Activated CD8-positive, alpha-beta memory T cell treated with anti-CD3 and anti-CD28 coated beads for 48 hours (primary cell): ENCODE results near the gene ABAT.
"Not testable (repeated sequence)": the region's sequence is repeated elsewhere in the genome, so short reads cannot be mapped to it uniquely, and the experiment has no call there.

Experiments
- DNase-seq, 3 experiments: peaks; one replicate each; pipeline ENCODE4 v3.0.0-alpha.2; 2020; ENCODE audit warnings: low read depth in 2 of 3, low spot score in 2 of 3

ABAT gene

DNA sequence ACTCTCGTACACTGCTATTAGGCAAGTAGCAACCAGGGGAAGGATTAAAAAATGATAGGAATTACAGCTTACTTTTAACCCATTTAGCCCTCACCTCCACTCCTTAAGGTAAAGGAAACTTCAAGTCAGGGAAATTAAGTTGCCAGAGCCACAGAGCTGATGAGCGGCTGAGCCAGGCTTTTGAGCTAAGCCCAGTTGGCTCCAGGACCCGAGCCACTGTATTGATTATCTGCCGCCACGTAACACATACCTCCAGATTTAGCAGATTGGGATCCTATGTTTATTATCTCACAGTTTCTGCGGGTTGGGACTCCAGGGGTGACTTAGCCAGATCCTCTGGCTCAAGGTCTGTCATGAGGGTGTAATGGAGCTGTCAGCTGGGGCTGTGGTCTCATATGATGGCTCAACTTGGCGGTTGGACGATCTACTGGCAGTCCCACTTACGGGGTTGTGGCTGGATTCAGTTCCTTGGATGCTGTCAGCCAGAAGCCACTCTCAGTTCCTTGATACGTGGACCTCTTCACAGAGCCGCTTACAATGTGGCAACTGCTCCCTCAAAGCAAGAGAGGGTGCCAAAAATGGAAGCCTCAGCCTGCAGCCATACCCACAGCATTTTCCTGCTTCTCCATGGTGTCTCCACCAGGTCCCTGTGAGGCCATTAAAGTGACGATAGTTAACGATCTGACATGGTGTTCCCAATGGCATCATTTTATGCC lies 65.7 kb downstream of the ABAT start:
- DNase-seq, result no peak

DNA sequence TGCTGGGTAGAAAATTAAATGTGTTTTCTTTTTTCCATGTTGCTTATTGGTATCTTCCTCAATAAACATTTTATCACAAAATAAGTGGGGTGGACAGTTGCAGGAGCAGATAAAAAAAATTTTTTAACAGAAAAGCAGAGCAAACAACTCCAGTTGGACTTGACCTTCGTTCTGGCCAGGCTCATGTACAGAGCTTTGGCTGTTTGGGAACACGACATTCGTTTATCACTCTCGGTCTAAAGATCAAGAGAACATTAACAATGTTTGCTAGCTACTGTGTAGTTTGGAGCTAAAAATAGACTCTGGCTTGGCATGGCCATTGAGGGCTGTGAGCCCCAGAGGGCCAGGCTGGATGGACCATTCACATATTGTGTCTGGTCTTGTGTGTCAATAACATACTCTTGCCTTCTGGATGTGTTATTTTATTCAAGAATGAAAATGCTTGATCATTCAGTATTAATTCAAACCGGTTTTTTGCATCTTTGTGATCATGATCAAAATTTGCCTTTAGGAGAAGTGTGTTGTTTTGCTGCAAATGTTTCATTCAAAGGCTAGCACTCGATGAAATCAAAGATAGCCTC lies 66.4 kb downstream of the ABAT start:
- no peak for DNase-seq

DNA sequence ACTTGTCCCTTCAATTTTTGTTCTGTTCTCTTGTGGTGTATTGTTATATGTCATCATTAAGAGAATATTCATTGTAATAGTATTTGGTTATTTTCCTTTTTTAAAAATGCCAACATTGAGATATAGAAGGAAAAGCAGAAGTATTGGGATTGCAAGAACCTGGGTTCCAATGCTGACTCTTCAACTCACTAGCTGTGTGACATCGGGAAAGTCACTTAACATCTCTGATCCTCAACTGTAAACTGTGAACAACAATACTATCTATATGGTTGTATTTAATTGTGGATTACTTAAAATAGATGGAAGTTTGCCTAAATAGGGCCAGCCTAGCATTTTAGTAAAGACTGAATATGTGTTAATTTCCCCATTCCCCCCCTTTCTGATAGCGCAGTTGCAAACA lies 67.2 kb downstream of the ABAT start:
- DNase-seq, result no peak

DNA sequence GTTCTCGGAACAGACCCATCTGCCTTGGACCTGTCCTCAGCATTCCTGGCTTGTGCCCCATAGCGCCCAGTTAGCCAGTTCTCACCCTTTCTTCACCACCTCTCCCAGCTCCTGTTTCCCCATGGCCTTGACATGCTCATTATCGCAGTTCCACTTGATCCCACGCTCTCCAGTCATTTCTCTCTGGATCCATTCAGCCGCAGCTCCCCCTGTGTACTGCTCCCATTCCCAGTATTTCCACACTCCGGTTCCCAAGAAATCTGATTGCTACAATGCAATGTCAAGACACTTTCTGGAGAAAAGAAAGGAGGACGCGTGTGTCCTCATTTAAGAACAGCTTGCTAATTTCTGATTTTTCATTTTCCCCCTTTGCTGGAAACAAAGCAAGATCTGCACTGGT lies 67.7 kb downstream of the ABAT start:
- no peak for DNase-seq

DNA sequence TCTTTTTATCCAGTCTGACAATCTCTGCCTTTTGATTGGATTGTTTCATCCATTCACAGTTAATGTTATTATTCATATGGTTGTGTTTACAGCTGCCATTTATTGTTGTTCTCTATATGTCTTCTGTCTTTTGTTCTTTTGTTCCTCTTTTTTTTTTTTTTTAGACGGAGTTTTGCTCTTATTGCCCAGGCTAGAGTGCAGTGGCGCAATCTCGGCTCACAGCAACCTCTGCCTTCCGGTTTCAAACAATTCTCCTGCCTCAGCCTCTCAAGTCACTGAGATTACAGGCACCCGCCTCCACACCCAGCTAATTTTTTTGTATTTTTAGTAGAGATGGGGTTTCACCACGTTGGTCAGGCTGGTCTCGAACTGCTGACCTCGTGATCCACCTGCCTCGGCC lies 74.5 kb downstream of the ABAT start:
- not testable (repeated sequence) for DNase-seq

DNA sequence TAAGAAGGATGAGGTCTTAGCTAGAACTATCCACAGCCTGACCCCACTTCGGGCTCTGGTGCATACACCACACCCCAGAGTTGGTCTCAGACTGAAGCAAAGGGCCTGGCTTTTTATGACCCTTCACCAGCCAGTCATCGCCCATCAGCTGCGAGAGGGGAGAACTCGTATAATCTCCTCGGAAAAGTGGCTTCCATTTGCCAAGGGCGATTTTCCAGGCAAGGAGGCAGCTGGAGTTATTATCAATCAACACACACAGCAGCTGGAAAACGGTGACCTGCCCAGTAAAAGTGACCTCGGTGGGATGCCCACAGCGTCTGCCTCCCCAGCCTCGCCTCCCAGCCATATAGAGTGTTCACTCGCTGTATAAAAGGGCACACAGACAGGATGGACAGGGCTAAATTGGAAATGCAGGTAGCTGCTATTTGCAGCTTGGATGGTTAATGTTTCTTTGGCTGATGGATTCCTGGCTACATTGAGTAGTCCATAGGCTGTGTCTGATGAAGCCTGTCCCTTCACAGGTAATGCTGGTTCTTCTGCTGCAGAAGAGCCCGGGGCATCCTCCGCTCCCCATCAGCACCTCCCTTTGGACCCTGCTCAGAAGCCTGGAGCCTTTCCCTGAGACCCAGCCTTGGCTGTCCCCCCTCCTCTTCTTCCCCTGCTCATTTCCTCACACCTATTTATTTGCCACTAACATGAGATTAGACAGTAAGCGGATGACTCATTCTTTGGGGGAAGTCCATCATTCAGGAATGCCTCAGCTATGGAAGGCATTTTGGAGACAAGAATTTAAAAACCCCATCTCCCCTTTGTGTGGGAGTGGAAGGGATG lies 77.3 kb downstream of the ABAT start:
- no peak for DNase-seq

DNA sequence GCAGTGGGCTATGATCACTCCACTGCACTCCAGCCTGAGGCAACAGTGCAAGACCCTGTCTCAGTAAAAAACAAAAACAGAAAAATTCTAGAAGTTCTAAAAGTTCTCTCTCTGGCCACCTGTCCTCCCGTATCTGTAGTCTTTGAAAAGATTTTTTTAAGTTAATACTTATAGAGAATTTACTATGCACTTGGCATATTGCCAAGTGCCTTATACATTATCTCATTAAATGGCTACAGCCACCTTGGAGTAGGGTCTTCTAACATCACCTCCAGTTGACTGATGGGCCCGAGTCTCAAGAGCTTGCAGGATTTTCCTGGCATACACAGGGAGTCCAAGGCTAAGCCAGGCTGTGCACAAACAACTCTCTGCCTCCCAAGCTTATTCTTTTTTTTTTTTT lies 78.3 kb downstream of the ABAT start:
- no peak for DNase-seq

DNA sequence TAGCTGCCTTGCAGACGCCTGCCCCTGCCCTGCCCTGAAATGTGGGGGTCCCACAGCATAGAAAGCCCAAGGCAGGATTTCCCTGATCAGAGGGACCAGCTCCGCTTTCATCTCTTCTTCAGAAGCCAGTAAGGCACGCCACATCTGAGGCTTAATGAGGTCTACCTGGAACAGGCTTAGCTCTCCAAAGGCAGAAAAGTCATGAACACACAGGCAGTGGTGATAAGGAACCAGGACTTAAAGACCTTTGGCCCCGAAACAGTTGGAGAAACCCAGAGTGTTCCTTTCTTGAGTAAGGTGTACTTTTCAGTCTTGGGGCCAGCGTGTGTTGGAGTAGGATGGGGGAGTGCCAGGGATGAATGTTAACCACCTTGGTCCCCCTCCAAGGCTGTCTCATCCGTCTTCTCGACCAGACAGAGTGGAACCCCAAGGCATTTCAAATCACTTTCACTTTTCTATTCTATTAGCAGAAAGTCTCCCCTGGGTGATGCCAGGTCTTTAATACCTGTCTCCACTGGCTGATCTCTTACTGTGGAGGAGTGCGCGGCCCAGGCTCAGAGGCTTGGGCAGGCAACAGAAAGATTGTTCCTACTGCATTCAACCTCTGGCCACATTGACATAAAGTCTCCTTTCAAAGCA lies 79.1 kb downstream of the ABAT start:
- DNase-seq, result no peak

DNA sequence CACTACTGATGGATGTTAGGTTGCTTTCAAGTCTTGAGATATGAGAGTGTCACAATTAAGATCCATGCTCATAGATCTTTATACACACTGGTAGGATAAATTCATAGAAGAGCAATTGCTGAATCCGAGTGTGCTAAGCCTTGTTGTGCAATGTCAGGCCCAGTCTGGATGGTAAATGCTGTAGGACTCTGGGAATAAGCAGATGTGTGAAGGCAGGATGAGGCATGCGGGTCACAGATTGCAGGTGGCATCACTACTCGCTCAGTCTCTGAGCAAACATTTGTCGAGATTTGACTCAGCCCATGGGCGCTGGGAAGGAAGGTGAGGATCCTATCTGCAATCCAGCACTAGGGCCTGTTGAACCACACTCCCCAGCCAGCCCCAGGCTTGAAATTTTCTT lies 82.3 kb downstream of the ABAT start:
- DNase-seq, result no peak

DNA sequence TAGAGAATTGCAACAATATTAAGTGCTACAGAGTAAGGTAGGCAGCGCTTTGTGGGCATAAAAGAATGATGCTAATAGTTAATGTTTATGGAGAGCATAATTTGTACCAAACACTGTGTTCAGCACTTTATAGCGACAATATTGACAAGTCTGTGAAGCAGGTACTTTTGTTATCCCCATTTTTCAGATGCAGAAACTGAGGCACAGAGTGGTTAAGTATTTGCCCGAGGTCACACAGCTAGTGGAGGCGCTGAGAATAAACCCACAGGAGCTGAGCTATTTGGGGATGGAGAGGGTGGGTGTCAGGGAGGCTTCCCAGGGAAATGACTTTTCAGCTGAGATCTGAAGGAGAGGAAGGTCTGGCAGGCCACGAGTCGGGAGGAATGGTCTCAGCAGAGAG lies 83.6 kb downstream of the ABAT start:
- DNase-seq, result no peak

DNA sequence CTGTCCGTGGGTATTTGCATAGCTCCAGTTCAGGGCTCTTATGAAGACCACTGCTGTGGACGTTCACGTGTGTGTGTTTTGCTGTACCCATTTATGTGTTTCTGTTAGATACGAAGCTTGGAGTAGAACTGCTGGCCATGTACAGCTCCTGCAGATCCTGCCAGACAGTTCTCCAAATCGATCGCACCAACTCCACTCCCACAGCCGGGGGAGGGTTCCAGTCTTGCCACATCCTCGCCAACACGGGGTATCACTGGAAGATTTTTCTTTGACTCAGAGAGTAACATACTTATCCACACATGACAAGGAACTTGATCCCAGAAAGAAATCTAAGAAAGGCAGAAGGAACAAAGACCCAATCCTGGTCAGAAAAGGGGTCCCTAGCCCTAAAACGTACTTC lies 85.6 kb downstream of the ABAT start:
- DNase-seq, result no peak

DNA sequence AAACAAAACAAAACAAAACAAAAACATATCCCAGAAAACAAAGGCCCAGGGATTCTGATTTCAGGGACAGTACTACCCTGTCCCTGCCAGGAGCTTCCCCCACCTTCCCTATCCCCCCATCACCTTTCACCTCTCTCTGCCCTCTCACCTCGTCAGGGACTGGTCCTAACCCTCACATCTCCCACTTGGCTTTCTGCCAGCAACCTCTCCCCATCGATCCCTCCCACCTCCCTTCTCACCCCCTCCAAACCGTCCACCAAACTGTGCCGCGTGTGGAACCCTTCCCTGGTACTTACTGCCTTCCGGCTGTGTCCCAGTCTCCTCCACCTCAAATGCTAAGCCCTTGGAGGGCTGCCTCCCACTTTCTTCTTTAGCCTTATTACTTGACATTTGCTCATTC lies 86.7 kb downstream of the ABAT start:
- no peak for DNase-seq

DNA sequence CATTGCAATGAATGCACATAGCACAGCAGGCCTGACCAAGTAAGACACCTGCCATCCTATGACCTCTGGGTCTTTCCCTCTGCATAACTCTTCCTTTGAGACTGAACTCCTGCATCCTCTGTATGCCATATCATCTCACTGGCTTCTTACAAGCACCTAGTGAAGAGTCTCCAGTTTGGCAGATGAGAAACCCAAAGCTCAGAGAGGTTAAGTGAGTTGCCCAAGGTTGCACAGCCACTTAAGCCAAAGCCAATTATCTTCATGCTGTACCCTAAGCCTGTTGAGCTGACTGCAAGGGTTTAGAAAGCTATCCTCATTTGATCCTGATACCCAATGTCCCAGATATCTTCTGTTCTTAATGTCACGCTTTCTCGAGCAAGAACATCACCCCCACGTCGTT lies 87.8 kb downstream of the ABAT start:
- no peak for DNase-seq

DNA sequence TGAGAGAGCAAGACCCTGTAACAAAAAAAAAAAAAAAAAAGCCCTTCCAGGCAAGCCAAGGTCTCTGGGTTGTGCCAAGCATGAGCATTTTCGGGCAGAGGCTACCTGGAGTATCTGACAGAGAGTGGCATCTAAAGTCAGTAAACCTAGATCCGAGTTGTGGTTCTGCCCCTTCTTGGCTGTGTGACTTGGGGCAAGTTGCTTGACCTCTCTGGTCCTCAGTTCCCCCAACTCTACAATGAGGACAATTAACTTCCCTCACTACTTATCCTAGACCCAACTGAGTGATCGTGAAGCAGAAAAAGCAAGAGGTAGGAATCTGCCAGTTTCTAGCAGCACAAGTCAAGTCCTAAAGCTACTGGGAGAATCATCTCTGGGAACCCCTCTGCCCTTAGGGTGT lies 88.7 kb downstream of the ABAT start:
- no peak for DNase-seq

DNA sequence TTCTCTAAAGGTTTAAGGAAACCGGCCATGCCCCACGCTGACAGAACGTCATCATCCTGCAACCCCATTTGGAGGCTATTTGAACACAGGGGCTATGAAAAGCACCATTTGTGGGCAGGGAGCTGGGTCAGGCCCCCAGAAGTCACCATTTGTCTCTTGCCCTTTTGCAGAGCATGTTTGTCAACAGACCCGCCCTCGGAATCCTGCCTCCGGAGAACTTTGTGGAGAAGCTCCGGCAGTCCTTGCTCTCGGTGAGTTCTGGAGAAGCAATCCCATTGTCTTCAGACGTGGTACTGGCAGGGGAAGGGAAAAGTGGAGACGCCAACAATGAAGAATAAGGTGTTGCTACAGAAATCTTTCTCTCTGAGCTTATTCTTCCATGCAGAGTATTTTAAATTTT lies 89.5 kb downstream of the ABAT start:
- no peak for DNase-seq

DNA sequence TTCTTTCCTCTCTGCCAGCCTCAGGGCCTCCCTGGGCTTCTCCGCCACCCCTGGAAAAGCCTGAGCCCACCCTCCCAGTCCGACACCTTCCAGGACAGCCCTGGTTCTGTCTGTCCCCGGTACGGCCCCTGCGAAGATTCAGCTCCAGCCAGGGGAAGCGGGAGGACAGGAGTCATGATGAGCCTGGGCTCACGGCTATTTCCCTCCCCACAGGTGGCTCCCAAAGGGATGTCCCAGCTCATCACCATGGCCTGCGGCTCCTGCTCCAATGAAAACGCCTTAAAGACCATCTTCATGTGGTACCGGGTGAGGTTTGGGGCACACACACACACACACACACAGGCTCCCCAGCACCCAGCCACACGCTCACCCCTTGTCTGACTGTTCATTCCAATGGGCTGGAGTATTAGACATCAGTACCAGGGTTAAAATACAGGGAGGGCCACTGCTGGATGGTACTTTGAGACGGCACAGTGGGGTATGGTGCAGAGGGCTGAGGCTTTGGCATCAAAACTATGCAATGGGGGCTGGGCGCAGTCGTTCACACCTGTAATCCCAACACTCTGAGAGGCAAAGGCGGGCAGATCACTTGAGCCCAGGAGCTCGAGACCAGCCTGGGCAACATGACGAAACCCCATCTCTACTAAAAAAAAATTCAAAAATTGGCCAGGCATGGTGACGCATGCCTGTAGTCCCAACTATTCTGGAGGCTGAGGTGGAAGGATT lies 90.3 kb downstream of the ABAT start:
- DNase-seq, result no peak

DNA sequence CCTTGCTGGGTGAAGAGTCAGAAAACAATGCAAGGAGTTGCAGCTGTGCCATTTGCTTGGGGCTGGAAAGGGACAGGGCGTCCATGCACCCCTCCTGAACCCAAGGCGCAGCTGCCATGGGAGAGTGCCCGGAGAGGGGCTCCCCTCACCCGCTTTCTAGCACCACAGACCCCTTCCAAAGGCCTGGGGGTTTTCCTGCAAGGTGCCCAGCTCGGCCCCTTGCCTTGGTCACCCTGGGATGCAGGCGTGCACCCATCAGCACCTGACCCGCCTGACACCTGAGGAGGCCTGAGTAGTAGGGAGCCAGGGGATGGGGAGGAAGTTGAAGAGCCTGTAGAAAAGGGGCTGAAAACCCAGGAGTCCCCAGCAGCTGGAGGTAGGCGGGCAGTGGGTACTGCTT lies 92.8 kb downstream of the ABAT start:
- no peak for DNase-seq

DNA sequence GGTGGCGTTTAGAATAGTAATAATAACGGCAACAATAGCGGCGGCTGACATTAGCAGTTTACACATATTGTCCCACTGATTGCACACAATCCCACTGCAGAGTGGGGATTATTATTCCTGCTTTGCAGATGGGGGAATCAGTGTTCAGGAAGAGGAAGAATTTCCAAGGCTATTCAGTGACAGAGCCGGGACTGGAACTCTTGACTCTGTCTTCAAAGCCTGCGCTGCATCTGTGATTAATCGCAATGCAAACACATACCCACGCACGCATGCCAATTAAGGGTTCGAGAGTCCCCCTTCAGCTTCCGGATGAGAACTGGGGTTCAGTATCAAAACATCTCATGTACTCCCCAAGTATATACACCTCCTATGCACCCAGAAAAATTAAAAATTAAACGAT lies 93.9 kb downstream of the ABAT start:
- DNase-seq, result no peak

DNA sequence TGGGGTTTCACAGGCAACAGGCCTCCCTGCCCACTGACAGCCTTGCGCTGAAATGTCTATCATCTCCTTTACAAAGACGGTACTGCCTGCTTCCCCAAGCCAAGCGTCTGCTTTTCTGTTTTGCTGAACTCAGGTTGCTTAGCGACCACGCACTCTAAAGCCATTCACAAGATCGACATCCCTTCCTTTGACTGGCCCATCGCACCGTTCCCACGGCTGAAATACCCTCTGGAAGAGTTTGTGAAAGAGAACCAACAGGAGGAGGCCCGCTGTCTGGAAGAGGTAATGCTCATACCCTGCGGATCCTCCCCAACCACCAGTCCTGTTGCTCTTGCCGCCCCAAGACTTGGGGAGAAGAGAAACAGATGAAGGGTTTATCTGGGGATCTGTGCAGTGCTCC lies 94.3 kb downstream of the ABAT start:
- no peak for DNase-seq

DNA sequence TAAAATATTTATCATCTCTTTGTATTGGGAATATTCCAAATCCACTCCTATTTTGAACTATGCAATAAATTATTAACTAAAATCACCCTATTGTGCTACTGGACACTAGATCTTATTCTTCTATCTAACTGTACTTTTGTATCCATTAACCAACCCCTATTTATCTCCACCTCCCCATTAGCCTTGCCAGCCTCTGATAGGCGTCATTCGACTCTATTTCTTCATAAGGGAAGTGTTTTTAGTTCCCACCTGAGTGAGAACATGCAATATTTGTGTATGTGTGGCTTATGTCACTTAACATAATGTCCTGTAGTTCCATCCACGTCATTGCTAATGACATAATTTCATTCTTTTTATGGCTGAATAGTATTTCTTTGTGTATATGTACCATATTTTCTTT lies 99.1 kb downstream of the ABAT start:
- no peak for DNase-seq

DNA sequence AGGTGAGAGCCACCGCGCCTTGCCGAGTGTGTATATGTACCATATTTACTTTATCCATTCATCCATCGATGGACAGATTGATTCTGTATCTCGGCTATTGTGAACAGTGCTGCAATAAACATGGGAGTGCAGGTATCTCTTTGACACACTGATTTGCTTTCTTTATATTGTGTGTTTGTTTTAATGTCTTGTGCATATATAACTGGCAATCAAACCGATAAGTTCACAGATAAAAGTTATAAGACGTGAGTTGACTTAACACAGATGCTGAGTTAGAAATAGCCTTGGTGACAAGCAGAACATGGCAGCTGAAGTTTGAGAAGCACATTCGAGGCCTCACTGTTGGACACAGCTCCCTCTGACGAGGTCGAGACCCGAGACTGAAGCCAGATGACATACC lies 99.8 kb downstream of the ABAT start:
- no peak for DNase-seq
